CD4-positive, alpha-beta T cell treated with Interferon gamma for 1 hour (primary cell): Measurements from ENCODE around the gene CTNNA2.

Experiments
- DNase-seq: peaks from one replicate; pipeline ENCODE4 v3.0.0-alpha.2; 2020

The CTNNA2 gene

DNA sequence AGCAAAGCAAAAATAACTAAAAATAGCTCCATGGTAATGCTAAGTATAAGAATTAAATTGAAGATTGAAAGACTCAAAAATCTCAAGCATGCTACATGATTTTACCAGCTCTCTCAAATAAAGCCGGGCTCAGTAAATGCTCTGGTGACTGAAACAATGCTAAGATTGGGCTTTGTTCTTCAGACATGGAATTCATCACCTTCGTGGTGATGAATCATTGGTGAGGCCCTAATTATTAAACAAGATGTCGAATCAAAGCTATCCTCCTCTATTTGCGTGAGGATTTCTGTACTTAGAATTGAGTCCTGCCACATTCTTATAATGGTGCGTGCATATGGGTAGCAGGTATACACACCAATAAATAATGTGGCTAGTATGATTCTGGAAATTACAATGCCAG, 850.5 kb downstream of the CTNNA2 start:
- no peak for DNase-seq

GRCh38 chr2:80363791-80364349, 851.0 kb downstream of the CTNNA2 start:
- DNase-seq: no peak

GRCh38 chr2:80364524-80365212, 851.8 kb downstream of the CTNNA2 start:
- no peak for DNase-seq

DNA sequence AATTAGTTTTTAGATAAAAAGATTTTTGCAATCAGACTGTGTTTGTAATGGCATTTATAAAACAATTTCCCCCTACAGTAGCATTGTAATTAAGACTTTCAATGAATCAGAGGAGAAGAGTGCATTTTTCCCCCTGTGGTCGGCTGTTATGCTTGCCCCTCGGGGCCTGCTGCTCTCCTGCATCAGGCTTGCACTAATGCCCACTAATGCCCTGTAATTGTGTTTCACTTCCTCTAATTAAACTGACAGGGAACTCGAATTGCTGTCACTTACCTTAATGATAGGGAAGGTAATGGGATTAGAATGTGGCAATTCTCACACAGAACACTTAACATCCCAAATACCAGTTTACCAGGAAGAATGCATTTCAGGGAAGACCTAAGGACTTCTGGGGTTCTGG, 852.9 kb downstream of the CTNNA2 start:
- DNase-seq: no peak

DNA sequence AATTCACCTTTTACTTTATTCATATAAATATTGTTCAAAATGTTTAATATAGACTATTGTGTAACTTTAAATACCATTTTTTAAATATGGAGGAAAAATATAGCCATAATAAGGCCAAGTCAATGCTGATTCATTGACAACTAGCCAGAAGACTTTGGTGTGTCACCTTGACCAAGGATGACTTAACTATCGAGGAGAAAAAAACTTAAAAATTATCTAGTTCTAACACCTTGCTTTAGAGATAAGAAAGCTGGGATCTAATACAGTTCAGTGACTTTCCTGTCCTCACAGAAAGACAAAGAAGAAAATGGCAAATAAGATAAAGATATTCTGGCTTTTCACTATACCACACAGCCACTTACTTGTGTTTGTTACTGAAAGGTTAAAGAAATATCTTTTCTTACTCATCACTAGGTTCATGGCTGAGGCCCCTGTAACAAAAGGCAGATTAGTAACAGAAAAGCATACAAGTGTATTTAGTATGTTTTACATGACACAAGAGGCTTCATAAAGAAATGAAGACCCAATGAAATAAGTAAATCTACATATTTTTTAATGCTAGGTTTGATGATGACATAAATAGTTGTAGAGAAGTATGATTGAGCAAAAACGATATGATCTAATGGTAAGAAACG, 857.6 kb downstream of the CTNNA2 start:
- DNase-seq: no peak

DNA sequence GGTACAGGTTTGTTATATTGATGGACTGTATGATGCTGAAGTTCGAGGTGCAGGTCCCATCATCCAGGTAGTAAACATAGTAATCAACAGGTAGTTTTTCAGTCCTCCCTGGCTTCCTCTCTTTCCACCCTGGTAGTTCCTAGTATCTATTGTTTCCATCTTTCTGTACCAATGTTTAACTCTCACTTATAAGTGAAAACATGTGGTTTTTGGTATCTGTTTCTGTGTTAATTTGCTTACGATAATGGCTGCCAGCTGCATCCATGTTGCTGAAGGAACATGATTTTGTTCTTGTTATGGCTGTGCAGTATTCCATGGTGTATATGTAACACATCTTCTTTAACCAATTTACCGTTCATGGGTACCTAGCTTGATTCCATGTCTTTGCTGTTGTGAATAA, 861.3 kb downstream of the CTNNA2 start:
- no peak for DNase-seq

DNA sequence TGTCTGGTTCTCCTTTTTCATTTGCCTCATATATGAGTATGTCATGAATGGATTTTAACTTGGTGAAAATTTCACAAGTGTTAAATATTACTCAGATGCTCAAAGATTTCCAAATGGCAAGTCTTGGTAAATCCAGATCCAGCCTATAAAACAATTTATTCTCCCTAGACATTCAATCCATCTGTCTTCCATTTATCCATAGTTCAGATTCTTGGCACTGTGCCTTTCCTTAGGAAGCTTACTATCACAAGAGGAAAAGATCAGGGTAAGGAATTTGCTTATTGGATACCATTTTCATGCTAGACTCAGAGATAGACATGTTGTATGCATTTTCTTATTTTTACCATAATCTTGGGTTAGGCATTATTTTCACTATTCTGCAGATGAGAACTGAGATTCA, 864.2 kb downstream of the CTNNA2 start:
- DNase-seq: no peak

- no peak for DNase-seq
These were observed 867.9 kb downstream of the CTNNA2 start for GRCh38 chr2:80380736-80381135.

DNA sequence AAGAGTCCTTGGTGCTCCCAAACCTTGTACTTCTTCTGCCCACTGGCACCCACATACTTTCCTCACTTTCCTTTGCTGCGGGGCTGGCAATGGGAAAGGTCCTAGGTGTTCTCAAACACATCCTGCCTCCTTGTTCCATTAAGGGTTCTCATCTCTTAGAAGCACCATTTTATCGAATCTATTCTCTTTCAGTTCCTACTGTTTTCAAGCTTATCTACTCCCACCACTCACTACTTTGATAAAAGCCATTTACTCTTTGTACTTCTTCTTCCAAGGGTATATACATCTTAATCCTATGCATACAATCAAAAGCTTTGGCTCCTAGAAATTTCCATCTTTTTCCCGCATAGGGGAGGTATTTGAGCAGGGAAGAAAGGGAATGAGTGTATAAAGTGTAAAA, 868.8 kb downstream of the CTNNA2 start:
- DNase-seq: no peak

GRCh38 chr2:80392441-80392840, 879.6 kb downstream of the CTNNA2 start:
- DNase-seq: no peak

DNA sequence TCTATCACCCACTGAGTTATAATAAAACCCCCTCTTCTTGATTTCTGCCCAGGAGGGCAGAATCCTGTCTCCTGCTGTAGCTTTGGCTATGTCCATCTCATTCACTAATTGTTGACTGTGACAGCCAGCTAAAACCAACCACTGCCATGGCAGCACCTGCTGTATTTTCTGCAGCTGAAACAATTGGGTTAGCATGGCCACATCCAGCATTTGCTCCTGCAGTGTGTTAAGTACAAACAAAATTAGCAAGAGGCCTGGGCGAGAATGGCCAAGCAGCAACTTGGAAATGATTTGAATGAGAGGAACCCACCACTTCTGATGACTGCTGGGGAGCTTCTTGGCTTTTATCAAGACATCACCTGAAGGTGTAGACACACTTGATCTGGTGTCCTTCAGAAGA, 881.1 kb downstream of the CTNNA2 start:
- DNase-seq: no peak

- DNase-seq: no peak
These were observed 882.4 kb downstream of the CTNNA2 start for GRCh38 chr2:80395251-80395650.

DNA sequence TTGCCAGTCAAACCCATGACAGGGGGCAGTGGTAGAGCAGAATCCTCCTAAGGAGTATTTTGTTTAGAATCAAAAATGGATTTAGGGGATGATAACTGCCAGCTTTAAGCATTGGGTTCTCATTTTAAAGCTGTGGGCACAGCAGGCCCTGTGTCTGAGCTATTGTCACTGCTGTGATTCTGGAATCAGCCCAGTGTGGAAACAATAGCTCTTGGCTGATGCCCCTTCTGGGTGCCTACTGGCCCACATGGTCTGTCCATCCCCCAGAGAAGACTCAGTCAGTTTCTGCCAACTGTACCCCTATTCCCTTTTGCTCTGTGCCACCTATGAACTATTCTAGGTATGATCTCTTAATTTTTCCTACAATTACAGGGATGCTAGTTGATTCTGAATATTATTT, 883.4 kb downstream of the CTNNA2 start:
- DNase-seq: no peak

GRCh38 chr2:80403081-80403480, 890.2 kb downstream of the CTNNA2 start:
- no peak for DNase-seq

GRCh38 chr2:80407377-80407776, 894.5 kb downstream of the CTNNA2 start:
- DNase-seq: no peak

DNA sequence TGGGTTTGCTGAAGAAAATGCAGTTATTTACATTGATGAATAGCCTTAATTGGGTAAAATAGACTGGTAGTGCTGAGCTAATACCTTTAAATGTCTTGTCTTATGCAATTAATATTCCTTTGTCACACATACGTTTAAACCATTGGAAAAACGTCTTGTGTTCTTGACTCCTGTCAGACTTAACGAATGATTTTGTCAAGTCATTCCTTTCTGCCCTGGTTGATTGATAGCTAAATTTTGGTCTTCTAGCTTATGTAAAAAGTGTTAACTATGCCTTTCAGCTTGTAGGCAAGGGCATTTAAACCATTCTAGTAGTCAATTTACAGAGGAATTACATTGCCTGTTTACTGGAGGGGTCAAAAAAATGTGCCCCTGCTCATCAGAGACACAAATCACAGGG, 897.5 kb downstream of the CTNNA2 start:
- no peak for DNase-seq

- no peak for DNase-seq
These were observed 900.3 kb downstream of the CTNNA2 start for GRCh38 chr2:80413136-80413535.

DNA sequence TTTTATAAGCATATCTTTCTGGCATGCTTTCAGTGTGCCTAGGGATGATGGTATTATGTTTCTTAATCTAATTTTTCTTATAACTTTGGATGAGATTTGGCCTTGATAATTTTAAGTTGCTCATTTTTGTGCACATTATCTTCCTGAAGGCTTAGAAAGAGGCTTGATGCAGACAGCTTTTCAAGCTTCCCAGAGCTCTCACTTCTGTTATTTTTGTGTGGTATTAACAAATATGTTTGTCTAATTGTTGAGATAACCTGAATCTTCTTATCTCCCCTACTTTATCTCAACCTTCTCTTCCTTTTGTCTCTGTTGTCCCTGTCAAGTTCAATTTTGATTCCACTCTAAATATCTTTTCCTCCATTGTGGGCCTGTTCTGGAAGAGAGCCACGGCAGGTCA, 904.9 kb downstream of the CTNNA2 start:
- no peak for DNase-seq

GRCh38 chr2:80420530-80421208, 907.8 kb downstream of the CTNNA2 start:
- no peak for DNase-seq

GRCh38 chr2:80429251-80429650, 916.4 kb downstream of the CTNNA2 start:
- no peak for DNase-seq

DNA sequence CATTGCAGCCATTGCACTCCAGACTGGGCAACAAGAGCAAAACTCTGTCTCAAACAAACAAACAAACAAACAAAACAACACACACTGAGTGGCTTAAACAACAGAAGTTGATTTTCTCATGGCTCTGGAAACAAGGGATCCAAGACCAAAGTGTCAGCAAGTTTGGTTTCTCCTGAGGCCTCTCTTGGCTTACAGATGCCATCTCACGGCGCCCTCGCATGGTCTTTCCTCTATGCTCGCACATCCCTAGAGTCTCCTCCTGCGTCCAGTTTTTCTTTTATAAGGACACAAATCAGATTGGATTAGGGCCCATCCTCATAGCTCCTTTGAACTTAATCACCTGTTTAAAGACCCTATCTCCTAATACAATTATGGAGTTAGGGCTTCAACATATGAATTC, 925.1 kb downstream of the CTNNA2 start:
- DNase-seq: no peak

- DNase-seq: no peak
These were observed 925.8 kb downstream of the CTNNA2 start for GRCh38 chr2:80438686-80439085.

GRCh38 chr2:80454628-80455027, 941.8 kb downstream of the CTNNA2 start:
- no peak for DNase-seq

DNA sequence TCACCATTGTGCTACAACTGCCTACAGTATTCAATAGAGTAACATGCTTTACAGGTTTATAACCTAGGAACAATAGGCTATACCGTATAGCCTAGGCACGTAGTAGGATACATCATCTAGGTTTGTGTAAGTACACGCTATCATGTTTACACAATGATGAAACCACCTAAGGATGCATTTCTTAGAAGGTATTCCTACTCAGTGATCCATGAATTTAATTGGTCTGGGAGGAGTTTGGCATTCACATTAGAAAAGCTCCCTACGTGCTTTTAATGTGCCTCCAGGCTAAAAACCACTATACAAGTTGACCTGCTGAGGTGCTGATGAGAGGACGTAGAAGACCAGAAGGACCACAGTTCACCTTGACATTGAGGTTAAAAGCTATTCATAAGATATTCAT, 946.2 kb downstream of the CTNNA2 start:
- DNase-seq: no peak
